NCI-H187 (cell line): ENCODE data around the gene MTCH1.
A peak's percentile ranks its signal among the peaks of the same experiment; 100 is the strongest.
"Not testable (repeated sequence)": the region's sequence is repeated elsewhere in the genome, so short reads cannot be mapped to it uniquely, and the experiment has no call there.

ENCODE experiments used
- DNase-seq, 2 experiments: peaks; one replicate each; lab custom pipeline; 2025; lab: John Stamatoyannopoulos, UW

The MTCH1 gene

GRCh38 chr6:36997811-36998722 lies 12.1 kb upstream of the MTCH1 start:
- DNase-seq: peak in 1 of 2 experiments; percentile 48

GRCh38 chr6:36990401-36990800 lies 4.4 kb upstream of the MTCH1 start:
- not testable (repeated sequence) for DNase-seq

- no peak for DNase-seq
Observed at GRCh38 chr6:36989264-36989663, 3.3 kb upstream of the MTCH1 start.

GRCh38 chr6:36986704-36987047 lies 680 bp upstream of the MTCH1 start:
- DNase-seq: no peak

GRCh38 chr6:36985417-36985807 lies 584 bp downstream of the MTCH1 start:
- DNase-seq: no peak

- DNase-seq: no peak
Observed at GRCh38 chr6:36984581-36985416, 1.2 kb downstream of the MTCH1 start.

GRCh38 chr6:36983538-36983937 lies 2.5 kb downstream of the MTCH1 start:
- DNase-seq: no peak

- DNase-seq: no peak
Observed at GRCh38 chr6:36980876-36981619, 4.9 kb downstream of the MTCH1 start.

- DNase-seq: no peak
Observed at GRCh38 chr6:36980129-36980528, 5.9 kb downstream of the MTCH1 start.

- peak in 1 of 2 experiments; percentile 16 for DNase-seq
Observed at GRCh38 chr6:36979347-36979742, 6.7 kb downstream of the MTCH1 start.

GRCh38 chr6:36978421-36979346 lies 7.3 kb downstream of the MTCH1 start:
- no peak for DNase-seq

- no peak for DNase-seq
Observed at GRCh38 chr6:36977470-36977941, 8.5 kb downstream of the MTCH1 start.

- DNase-seq: no peak
Observed at GRCh38 chr6:36976931-36977330, 9.1 kb downstream of the MTCH1 start.

GRCh38 chr6:36976509-36976908 lies 9.5 kb downstream of the MTCH1 start:
- DNase-seq: no peak

- no peak for DNase-seq
Observed at GRCh38 chr6:36976007-36976264, 10.1 kb downstream of the MTCH1 start.

GRCh38 chr6:36975231-36976006 lies 10.6 kb downstream of the MTCH1 start:
- DNase-seq: no peak

- no peak for DNase-seq
Observed at GRCh38 chr6:36973647-36974046, 12.3 kb downstream of the MTCH1 start.

- DNase-seq: no peak
Observed at GRCh38 chr6:36973190-36973589, 12.8 kb downstream of the MTCH1 start.

- no peak for DNase-seq
Observed at GRCh38 chr6:36971921-36972673, 13.9 kb downstream of the MTCH1 start.
